Stimulated activated CD8-positive, alpha-beta memory T cell treated with anti-CD3 and anti-CD28 coated beads, Interleukin-12 subunit alpha, Interleukin-12 subunit beta, amount 100 ng/mL, for 4 hours (primary cell): ENCODE measurements around the gene PCDHA1.

Experiments
- DNase-seq: peaks from one replicate; pipeline ENCODE4 v3.0.0-alpha.2; 2020; ENCODE audit warnings: low read depth

PCDHA1 gene

GRCh38 chr5:140988608-140989007 is 202.7 kb downstream of the PCDHA1 start:
- DNase-seq, result no peak

- no peak for DNase-seq
These were observed 203.5 kb downstream of the PCDHA1 start for GRCh38 chr5:140989254-140990020.

DNA sequence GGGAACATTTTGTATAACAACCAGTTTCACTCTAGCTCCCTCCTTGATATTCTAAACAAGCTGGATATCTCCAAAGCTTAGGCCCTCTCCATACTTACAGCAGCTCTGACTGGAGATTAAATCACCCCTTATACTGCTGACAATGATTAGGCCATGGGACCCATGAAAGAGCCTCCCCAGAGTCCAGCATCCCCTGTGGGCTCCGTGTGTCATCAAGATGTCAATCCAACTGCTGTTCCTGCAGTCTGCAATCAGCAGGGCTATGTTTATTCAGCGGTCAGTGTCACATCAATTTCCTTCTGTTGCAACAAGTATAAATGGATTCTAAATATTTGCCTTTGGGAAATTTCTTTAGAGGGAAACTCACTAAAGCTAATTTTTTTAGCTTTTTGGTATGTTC is 206.9 kb downstream of the PCDHA1 start:
- DNase-seq, result no peak

DNA sequence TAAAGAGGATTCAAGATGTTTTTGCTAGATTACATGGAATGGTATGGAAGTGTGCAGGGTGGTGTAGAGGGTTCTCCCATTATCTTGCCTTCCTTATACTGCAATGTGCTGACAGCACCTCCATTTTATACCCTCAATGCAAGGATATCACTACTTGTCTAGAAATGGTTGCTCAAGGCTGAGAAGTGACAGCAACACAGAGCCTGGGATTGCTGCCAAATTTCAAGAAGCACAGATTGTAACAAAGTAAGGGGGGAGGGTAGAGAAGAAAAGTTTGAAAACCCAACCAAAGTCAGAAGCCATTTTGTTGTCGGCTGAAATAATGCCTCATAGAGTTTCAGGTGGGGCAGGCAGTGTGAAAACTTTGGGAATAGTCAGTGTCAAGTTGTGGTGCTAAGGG is 210.1 kb downstream of the PCDHA1 start:
- no peak for DNase-seq

DNA sequence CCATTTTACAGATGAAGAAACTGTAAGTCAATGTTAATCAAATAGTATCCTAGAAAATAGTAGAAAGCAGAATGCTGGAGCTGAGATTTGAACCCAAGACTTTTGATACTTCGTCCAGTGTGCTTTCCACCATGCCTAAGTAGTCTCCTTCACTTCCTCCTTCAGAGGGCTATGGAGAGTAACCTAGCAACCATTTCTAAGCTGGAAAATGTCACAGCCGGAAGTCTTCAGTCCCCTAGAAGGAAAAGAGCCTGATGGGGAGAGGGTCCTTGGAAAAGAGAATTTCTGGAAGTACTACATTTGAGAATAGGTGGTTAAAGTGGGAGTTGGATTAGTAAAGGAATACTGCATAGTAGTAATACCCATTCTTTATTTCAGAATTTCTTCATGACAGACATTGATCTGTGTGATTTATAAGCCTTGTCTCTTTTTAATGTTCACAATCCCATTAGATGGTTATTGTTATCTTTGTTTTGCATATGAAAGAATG is 213.0 kb downstream of the PCDHA1 start:
- DNase-seq, result no peak

DNA sequence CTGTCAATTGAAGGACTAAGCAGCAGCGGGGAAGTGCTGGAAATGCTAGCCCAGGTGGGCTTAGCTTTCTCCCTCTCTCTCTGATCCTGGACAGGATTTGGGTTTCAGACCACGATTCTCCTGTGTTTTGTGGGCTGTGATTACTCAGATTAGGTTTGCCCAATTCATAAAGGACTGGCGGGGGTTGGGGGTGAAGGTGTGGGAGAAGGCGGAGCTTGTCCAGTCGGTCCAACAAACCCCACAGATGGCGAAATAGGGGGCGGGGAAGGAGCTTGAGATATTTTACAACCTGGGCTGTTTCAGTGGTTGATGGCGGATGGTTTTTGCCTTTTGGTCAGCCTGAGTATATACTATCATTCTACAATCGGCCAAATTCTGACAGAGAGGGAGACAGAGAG is 215.5 kb downstream of the PCDHA1 start:
- DNase-seq, result no peak

- DNase-seq, result no peak
These were observed 216.1 kb downstream of the PCDHA1 start for GRCh38 chr5:141001844-141002604.

GRCh38 chr5:141002605-141002965 is 216.6 kb downstream of the PCDHA1 start:
- no peak for DNase-seq

- no peak for DNase-seq
These were observed 217.1 kb downstream of the PCDHA1 start for GRCh38 chr5:141003031-141003430.

GRCh38 chr5:141003791-141004611 is 218.1 kb downstream of the PCDHA1 start:
- no peak for DNase-seq

DNA sequence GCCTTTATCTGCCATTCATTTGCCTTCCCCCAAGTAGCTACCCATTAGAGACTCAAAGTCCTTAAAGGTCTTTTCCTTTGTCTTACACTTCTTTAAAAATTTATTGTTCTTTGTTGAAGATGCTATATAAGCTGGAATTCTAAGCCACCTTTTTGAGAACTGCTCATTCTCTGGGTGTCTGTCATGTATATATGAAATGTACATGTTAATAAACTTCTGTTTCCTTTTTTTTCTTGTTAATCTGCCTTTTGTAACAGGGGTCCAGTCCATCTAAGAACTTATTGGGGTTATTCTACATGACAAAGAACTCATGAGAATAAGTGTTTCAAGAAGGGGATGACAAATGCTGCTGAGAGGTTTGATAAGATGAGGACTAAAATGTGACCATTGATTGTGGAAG is 221.9 kb downstream of the PCDHA1 start:
- DNase-seq, result no peak

DNA sequence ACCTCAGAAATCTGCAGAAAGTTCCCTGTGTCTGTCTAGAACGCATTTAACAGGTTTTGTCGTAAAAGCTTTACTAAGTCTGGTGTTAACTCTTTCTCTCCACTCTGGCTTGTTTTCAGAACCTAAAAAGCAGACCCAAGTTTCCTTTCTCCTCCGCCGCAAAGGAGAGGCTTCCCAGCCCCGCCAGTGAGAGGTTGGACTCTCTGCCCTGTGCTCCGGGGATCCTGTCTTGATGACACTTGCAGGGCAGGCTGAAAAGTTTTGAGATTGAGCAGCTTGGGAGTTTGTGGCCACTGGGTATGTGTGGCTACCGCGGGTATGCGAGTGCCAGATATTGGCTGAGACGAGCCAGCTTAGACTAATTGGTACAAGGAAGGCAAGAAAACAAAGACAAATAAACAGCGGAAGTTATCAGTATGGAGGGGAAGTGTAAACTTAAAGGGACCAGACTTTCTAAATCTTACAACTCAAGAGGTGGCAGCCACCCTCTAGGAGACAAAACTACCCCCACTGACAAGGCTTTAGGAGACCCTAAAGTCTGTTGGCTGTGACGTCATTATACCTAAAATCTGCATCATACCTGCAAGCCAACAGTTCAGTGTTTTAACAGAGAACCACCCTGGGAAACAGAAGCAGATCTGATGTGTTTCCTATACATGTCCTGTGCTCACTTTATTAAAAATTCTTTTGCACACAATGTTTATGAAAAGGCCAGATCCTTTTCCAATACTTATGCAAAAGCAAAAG is 224.3 kb downstream of the PCDHA1 start:
- no peak for DNase-seq

- no peak for DNase-seq
These were observed 232.0 kb downstream of the PCDHA1 start for GRCh38 chr5:141017943-141018342.

DNA sequence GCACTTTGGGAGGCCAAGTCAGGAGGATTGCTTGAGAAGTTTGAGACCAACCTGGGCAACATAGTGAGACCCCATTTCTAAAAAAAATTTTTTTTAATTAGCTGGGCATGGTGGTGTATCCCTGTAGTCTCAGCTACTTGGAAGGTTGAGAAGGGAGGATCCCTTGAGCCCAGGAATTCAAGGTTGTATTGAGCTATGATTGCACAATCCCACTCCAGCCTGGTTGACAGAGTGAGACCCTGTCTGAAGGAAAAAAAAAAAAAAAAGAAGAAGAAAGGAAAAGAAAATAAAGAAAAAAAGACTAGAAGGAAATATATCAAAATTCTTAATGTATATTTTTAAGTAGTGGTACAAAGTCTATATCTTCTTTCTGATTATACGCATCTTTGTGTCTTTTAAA is 236.4 kb downstream of the PCDHA1 start:
- DNase-seq, result no peak

- no peak for DNase-seq
These were observed 245.1 kb downstream of the PCDHA1 start for GRCh38 chr5:141031006-141031405.

- DNase-seq, result no peak
These were observed 246.7 kb downstream of the PCDHA1 start for GRCh38 chr5:141032626-141033025.

DNA sequence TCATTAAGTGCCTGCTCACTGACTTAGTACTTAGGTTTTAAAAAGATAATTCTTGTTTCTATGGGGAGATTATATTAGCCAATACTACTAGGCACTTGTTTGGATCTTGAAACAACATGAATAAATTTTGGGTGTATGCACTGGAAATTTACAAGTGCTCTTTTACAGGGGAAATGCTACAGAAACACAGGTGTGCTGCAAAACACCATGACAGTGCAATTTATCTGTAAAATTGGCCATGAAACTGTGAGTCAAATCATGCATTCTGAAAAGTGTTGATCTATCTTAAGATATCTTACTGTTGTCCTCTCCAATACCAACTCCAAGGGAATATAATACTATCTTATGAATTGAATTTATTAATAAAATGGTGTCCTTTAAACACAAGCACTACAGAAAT is 253.1 kb downstream of the PCDHA1 start:
- DNase-seq, result no peak

- no peak for DNase-seq
These were observed 253.6 kb downstream of the PCDHA1 start for GRCh38 chr5:141039517-141039916.

DNA sequence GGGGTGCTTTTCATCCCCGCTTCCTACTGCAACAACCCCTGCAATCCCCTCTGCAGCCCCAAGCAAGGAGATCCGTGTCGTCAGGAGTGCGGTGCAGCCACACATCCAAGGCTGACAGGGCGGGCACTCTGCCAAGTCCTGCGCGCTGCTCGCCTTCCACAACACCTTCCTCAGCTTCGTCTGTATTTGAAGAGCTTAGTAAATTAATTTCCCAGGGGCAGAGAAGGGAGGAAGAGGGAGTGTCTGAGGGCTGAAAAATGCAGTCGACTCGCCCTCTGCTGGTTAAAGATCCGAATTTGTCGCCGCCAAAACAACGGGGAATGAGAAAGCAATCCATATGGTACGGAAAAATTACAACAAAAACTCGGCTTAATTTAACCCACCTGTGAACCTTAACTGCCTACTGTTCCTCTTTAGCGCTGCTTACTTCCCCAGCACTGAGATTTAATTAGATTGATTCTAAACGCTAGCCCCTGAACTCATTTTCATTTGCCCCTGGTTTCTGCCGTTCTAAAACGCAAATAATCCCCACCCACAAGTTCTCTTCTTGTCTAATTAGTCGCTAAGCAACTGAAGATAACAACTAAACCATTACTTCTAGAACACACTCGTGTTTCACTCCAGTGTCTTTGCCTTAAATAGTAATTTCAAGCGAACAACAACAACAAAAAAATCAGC is 254.3 kb downstream of the PCDHA1 start:
- DNase-seq, result no peak

DNA sequence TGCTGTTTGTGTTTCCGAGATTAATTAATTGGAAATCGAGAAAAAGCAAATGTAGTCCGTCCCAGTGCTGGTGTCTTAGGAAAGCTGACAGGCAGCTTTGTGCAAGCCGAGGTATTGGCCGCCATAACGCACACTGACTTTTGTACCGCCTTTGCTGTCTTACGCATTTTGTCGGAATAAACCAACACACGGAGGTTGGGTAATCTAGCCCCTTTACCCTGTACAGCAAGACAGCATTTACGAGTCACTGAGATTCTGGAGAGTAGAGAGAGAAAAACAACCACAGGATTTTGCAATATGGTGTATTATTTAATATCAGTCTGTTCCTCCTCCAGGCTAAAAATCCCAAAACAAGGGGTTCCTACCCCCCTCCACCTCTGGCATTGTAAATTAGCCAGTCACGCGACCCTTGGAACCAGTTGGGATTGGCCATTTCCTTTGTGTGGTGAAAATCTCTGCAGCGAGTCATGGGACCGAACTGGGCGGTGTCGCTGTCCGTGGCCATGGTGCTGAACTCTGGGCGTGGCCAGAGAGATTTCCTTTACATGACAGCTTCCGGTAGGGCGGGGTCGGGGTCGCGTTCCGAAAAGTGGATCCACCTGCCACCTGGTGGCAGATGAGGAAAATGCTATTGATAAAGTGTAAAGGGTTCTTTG is 255.0 kb downstream of the PCDHA1 start:
- DNase-seq, result no peak

DNA sequence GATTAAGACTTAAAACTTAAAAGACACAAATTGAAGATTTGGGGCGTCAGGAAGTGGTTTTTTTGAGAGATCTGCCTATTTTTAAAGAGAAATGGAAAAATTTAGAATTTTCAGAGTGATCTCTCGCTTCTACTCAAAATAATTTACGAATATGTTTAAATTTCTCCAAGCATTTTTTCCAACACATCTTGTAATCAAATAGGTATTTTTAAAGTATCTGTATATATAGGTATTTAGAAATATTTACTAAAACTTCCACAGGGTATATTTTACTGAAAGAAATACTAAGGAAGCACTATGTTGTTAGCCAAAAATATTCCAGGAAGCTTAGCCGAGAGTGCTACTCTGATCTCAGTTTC is 255.5 kb downstream of the PCDHA1 start:
- DNase-seq, result no peak
